K562 (cell line): ENCODE results near the gene ACAD10. TPM values are rescaled to one million over a fixed set of nuclear protein-coding genes. Genes with fewer than 3 reads are reported as not detected.

Source experiments
- BCLAF1 ChIP-seq, 2 experiments: fragments of 450-650 bp in 1 of 2; IDR thresholded peaks; 2 replicates each; pipeline ENCODE4 v1.6.1; 2011 to 2017; ENCODE audit warnings: low read depth in 2 of 2, antibody characterized with exemption in 1 of 2, borderline replicate concordance in 1 of 2, low read length in 1 of 2, mild to moderate bottlenecking in 1 of 2, mixed read lengths in 1 of 2; ENCODE audit not compliant: control insufficient read depth in 1 of 2
- BRCA1 ChIP-seq, 2 experiments: fragments of 450-650 bp in 1 of 2; sonication (generic) in 1 of 2; formaldehyde crosslinking in 1 of 2; IDR thresholded peaks; 2 replicates each; pipeline versions ENCODE4 v1.5.0 to v1.6.1; 2017 to 2020; ENCODE audit warnings: mild to moderate bottlenecking in 1 of 2, missing genetic modification reagents in 1 of 2
- HDAC3 ChIP-seq: fragments of 450-650 bp; IDR thresholded peaks from 2 replicates; pipeline ENCODE4 v1.6.1; 2018; ENCODE audit warnings: borderline replicate concordance, mild to moderate bottlenecking, moderate library complexity; ENCODE audit not compliant: partially characterized antibody
- HES1 ChIP-seq: fragments of 450-650 bp; IDR thresholded peaks from 2 replicates; pipeline ENCODE4 v1.6.1; 2016; ENCODE audit warnings: low read depth, mild to moderate bottlenecking, moderate library complexity
- MGA ChIP-seq: fragments of 450-650 bp; IDR thresholded peaks from 2 replicates; pipeline ENCODE4 v1.6.1; 2016; ENCODE audit warnings: mild to moderate bottlenecking, moderate library complexity
- SMARCB1 ChIP-seq: IDR thresholded peaks from 2 replicates; pipeline ENCODE4 v1.6.1; 2011; ENCODE audit warnings: improper control_type of control experiment, low read depth; ENCODE audit not compliant: insufficient read length
- THRA ChIP-seq: fragments of 450-650 bp; IDR thresholded peaks from 2 replicates; pipeline ENCODE4 v1.6.1; 2017; ENCODE audit warnings: mild to moderate bottlenecking, moderate library complexity
- ZBTB8A ChIP-seq: fragments of 450-650 bp; IDR thresholded peaks from 2 replicates; pipeline ENCODE4 v1.6.1; 2018; ENCODE audit warnings: mild to moderate bottlenecking, moderate library complexity; ENCODE audit not compliant: partially characterized antibody
- polyA plus RNA-seq, 8 experiments: library from polyadenylated mRNA; depleted of rRNA in 4 of 8; stranded (reverse) in 5 of 8; unstranded in 3 of 8; fragments of >200 nt; fragmentation: Nextera tagmentation in 2 of 8; fragmentation: Illumina TruSeq in 1 of 8; extraction: Ambion mirVana in 2 of 8; extraction: Trizol in 1 of 8; gene quantifications; 2 replicates each; pipeline versions ENCODE4 v1.2.1 to v1.2.3, GENCODE V29; 2011 to 2014; ENCODE audit warnings: inconsistent platforms in 1 of 8, missing spikeins in 1 of 8
- total RNA-seq, 7 experiments: library from RNA; depleted of rRNA in 6 of 7; stranded (reverse); fragments of >200 nt in 6 of 7; fragmentation: Illumina TruSeq in 2 of 7; extraction: Trizol in 2 of 7; gene quantifications; 2 replicates each; pipeline versions ENCODE4 v1.2.1 to v1.2.3, GENCODE V29; 2011 to 2021; ENCODE audit warnings: low replicate concordance in 1 of 7

ACAD10 gene
- total and polyA plus RNA-seq, 9 of the 15 experiments (the other 6 are each of a cell fraction or from before 2014, with no cell fraction given), result 2.3 to 19.2 (median 12.0) TPM

GRCh38 chr12:111636209-111636945, 49.5 kb upstream of the ACAD10 start (continued):
- no peak for TF ChIP-seq HES1
- peak in 1 of 2 experiments; percentile 27; a peak in 1 of 4 replicates for TF ChIP-seq BCLAF1 (IDR thresholded peaks at IDR 0.05; ENCODE audit: borderline replicate concordance in 1 of 2, control insufficient read depth in 1 of 2, low read depth in 2 of 2, low read length in 1 of 2)
- no peak for TF ChIP-seq BRCA1 (IDR thresholded peaks at IDR 0.05)
- TF ChIP-seq BRCA1 (CRISPR knock-in tag; IDR thresholded peaks at IDR 0.05), result no peak
- TF ChIP-seq MGA, result peak; percentile 86
- no peak for TF ChIP-seq ZBTB8A
- TF ChIP-seq SMARCB1, result no peak
- TF ChIP-seq THRA, result no peak
- TF ChIP-seq HDAC3, result peak; percentile 86
